HS-5 (cell line): ENCODE measurements around the gene ENTPD6.
"Not testable (repeated sequence)": the region's sequence is repeated elsewhere in the genome, so short reads cannot be mapped to it uniquely, and the experiment has no call there.

Source experiments
- DNase-seq: peaks from one replicate; pipeline ENCODE4 v3.0.0-alpha.2; 2012; ENCODE audit warnings: low read depth

Gene ENTPD6

GRCh38 chr20:25223765-25224720 lies 28.5 kb downstream of the ENTPD6 start:
- no peak for DNase-seq

- DNase-seq = no peak
These were observed 29.4 kb downstream of the ENTPD6 start for GRCh38 chr20:25224941-25225340.

GRCh38 chr20:25225642-25226432 lies 30.3 kb downstream of the ENTPD6 start:
- no peak for DNase-seq

GRCh38 chr20:25226433-25227316 lies 31.2 kb downstream of the ENTPD6 start:
- DNase-seq = no peak

DNA sequence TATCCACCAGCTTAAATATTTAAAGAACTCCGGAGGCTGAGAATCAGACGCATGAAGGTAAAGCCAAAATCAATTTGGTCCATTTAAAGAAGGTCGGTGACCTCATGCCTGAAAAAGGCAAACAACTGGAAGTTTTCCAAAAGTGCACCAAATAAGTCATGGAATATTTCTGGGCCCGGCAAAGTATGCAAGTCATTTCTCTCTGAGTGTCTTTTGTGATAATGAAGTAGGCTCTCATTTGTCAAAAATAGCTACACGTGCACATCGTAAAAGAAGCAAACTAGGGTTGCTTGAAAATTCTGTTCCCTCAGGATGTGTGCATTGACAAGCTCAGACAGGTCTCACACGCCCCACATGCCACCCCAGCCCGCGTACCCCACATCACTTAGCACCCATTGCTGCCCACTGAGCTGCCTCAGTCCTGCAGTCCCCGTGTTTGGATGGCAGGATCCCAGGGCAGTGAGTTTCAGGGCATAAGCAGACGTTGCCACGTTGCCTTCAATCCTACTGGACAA lies 31.9 kb downstream of the ENTPD6 start:
- no peak for DNase-seq

- no peak for DNase-seq
These were observed 34.1 kb downstream of the ENTPD6 start for GRCh38 chr20:25229486-25230165.

DNA sequence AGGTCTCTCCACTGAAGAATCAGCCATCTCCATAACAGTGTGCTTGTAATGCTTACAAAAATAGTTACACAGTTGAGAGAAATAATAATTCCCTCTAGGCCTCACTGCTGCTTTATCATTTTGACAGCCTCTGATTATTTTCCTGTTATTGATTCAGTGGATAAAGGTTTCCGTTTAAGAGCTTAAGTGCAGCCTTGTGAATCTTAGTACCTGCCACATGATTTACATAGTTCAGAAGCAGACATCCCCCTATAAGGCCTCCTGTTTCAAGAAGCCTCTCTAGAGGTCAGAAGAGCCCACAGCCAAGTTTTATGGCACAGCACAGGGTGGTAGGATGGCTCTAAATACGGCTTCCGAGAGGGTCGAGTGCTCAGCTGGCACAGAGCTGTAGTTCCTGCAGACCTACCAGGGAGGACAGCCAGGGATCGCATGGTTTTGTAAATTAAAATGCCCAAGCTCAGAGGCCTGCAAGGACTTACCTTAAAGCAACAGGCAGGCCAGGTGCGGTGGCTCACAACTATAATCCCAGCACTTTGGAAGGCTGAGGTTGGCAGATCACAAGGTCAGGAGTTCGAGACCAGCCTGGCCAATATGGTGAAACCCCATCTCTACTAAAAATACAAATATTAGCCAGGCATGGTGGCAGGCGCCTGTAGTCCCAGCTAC lies 34.8 kb downstream of the ENTPD6 start:
- DNase-seq = no peak

DNA sequence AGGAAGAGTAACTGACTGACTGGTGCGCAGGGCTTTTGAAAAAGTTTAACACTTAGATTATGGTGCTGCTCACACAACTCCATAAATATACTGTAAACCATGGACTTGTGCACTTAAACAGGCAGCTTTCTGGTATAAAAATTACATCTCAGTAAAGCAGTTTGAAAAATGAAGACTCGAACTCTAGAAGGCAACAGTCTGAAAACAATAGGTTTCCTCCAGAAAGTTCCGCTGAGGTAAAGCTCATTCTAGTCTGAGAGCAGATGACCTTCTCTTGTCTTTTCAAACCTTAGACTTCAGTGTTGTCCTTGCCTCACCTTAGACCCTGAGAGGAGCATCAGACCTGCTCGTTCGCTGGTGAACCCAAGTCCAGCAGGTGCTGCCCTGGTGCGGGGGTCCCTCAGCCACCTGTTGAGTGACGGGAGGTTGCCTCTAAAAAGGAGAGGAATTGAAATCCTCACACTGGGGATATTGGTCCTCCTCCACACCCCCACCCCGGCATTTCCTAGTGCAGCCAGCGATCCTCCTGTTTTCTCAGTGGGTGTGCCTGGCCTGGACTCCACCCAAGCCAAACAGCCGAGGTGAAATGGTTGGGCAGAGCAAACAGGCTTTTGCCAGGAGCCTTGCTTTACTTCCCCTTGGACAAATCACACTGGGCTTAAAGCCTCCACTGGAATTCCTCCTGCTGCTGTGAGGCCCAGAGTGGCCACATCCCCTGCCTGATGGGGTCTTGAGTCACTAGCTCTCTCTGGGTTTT lies 37.7 kb downstream of the ENTPD6 start:
- DNase-seq = no peak

DNA sequence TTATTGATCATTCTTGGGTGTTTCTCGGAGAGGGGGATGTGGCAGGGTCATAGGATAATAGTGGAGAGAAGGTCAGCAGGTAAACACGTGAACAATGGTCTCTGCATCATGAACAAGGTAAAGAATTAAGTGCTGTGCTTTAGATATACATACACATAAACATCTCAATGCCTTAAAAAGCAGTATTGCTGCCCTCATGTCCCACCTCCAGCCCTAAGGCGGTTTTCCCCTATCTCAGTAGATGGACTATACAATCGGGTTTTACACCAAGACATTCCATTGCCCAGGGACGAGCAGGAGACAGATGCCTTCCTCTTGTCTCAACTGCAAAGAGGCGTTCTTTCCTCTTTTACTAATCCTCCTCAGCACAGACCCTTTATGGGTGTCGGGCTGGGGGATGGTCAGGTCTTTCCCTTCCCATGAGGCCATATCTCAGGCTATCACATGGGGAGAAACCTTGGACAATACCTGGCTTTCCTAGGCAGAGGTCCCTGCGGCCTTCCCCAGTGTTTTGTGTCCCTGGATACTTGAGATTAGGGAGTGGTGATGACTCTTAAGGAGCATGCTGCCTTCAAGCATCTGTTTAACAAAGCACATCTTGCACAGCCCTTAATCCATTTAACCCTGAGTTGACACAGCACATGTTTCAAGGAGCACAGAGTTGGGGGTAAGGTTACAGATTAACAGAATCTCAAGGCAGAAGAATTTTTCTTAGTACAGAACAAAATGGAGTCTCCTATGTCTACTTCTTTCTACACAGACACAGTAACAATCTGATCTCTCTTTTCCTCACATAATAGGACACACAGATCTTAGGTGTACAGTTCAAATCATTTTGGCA lies 38.7 kb downstream of the ENTPD6 start:
- DNase-seq = not testable (repeated sequence)

- DNase-seq = no peak
These were observed 41.2 kb downstream of the ENTPD6 start for GRCh38 chr20:25236450-25237304.

DNA sequence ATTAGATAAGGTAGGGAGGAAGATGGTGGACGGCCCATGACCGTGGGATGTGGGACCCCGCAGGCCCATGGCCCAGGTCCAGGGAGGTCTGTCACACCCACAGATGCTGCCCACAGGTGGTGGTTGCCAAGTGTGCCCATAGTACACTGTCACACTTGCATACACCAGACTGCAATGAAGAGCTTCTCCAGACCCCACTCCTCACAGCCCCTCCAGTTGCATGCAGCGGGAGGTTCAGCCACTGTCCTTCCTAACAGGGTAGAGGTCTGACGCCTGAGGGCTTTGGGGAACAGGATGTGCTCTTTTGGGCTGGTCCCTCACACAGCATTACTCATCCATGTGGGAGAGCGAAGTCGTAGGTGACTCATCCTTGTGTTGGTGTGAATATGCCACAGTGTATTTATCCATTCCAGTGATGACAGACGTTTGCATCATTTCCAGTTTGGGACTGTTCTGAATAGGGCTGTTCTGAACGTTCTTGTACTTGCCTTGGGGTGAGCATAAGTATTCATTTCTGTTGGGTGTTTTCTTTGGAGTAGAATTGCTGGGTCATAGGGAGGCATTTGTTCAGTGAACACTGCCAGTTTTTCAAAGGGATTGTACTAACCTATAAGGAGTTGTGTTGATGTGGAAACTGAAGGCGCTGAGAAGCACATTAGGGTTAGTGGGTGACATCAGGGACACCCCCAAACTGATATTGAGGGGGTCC lies 42.3 kb downstream of the ENTPD6 start:
- DNase-seq = peak; percentile 99

DNA sequence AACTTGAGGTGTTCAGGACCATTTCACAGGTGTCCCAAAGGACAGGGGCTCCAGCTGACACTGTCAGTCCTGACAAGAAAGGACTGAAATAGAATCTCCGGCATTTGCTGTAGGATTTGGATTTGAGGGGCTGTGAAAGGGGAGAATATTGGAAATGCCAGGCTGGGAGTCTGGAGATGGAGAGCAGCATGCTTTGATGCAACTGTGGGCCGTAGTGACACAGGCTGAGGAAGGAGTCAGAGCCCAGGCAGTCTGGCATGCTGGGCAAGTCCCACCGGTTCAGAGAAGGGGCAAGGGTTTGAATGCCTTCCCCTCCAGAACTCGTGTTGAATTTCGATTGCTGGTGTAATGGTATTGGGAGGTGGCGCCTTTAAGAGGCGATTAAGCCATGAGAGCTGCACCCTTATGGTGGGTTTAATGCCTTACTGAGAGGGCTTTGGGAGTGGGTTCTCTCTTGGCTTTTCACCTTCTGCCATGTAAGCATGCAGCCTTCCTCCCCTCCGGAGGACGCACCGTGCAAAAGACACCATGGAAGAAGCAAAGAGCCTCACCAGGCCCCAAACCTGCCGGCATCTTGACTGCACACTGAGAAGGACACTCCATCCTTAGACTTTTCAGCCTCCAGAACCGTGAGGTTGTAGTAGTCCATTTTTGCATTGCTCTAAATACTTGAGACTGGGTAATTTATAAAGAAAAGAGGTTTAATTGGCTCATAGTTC lies 43.0 kb downstream of the ENTPD6 start:
- no peak for DNase-seq

- no peak for DNase-seq
These were observed 44.2 kb downstream of the ENTPD6 start for GRCh38 chr20:25239387-25240370.

DNA sequence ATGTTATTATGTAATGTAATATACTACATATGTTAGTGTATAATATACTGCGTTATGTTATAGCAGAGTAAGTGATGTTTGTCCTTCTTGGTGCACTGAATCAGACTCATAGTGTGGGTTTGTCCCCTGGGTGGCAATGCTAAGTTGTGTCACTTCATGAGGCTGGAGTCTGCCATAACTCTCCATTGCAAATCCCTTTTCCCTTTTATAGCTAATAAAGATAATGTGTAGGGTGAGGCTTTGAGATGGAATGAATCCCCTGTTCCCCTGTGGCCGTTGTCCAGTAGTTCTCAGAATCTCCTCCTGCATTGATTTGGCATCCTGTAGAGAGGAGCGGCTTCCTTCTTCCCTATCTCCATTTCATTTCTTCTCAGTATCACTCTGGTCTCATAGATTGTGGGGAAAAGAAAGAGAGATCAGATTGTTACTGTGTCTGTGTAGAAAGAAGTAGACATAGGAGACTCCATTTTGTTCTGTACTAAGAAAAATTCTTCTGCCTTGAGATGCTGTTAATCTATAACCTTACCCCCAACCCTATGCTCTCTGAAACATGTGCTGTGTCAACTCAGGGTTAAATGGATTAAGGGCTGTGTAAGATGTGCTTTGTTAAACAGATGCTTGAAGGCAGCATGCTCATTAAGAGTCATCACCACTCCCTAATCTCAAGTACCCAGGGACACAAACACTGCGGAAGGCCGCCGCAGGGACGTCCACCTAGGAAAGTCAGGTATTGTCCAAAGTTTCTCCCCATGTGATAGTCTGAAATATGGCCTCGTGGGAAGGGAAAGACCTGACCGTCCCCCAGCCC lies 45.5 kb downstream of the ENTPD6 start:
- DNase-seq = not testable (repeated sequence)

DNA sequence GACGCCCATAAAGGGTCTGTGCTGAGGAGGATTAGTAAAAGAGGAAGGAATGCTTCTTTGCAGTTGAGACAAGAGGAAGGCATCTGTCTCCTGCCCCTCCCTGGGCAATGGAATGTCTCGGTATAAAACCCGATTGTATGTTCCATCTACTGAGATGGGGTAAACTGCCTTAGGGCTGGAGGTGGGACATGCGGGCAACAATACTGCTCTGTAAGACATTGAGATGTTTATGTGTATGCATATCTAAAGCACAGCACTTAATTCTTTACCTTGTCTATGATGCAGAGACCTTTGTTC lies 46.1 kb downstream of the ENTPD6 start:
- DNase-seq = not testable (repeated sequence)
